Esophagus muscularis mucosa (tissue), 4 donors: Measurements from ENCODE around the gene BTBD7.

Experiments used
- EP300 ChIP-seq: sonication (generic); formaldehyde crosslinking; IDR thresholded peaks from one replicate; pipeline ENCODE4 v1.6.1; 2017; ENCODE audit warnings: antibody characterized with exemption
- POLR2A ChIP-seq: fragments of 450-650 bp; IDR thresholded peaks from one replicate; pipeline ENCODE4 v1.6.1; 2017; ENCODE audit warnings: antibody characterized with exemption, moderate library complexity, mild to moderate bottlenecking, low read depth
- POLR2AphosphoS5 ChIP-seq, 2 donors: sonication (generic); formaldehyde crosslinking; IDR thresholded peaks; one replicate each; pipeline ENCODE4 v1.6.1; 2017; ENCODE audit warnings: antibody characterized with exemption in 2 of 2
- TF ChIP-seq, protein P1 (sequence below), 3 experiments: fragments of 200-600 bp in 2 of 3; fragments of 450-650 bp in 1 of 3; sonication (generic) in 2 of 3; IDR thresholded peaks; one replicate each; pipeline ENCODE4 v1.5.1; 2017 to 2019; ENCODE audit warnings: antibody characterized with exemption in 3 of 3, mild to moderate bottlenecking in 2 of 3, moderate library complexity in 1 of 3

DNA sequence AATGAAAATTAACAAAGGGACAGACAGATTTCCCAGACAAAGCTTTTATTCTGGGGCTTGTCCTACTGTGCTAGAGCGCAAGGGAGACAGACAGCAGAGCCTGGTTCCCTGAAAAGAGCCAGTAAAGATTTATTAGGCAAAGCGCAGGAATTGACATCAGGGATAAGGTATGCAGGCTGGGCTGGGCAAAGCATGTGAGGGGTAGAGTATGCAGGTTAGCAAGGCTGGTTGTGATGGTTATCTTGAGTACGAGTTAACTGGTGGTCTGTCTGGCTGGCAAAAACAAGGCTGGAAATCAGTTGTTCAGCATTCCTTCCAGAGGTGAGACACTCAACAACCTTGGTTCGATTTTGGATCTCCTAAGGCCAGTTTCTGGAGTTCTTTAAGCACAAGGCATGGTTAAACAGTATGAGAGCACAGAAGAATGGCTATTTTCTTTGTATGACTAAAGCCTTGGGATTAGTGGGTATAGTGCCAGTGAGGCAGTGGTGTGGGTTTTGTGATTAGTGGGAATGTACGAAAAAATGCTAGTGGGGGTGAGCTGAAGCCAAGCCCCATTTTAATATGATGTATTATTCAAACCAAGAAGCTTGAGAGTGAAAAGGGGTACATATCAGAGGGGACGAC is 30.9 kb downstream of the BTBD7 start:
- TF ChIP-seq, protein P1, sequence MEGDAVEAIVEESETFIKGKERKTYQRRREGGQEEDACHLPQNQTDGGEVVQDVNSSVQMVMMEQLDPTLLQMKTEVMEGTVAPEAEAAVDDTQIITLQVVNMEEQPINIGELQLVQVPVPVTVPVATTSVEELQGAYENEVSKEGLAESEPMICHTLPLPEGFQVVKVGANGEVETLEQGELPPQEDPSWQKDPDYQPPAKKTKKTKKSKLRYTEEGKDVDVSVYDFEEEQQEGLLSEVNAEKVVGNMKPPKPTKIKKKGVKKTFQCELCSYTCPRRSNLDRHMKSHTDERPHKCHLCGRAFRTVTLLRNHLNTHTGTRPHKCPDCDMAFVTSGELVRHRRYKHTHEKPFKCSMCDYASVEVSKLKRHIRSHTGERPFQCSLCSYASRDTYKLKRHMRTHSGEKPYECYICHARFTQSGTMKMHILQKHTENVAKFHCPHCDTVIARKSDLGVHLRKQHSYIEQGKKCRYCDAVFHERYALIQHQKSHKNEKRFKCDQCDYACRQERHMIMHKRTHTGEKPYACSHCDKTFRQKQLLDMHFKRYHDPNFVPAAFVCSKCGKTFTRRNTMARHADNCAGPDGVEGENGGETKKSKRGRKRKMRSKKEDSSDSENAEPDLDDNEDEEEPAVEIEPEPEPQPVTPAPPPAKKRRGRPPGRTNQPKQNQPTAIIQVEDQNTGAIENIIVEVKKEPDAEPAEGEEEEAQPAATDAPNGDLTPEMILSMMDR (IDR thresholded peaks at IDR 0.05) = no peak
- TF ChIP-seq POLR2A = no peak
- no peak for TF ChIP-seq POLR2AphosphoS5 (IDR thresholded peaks at IDR 0.05)
- no peak for TF ChIP-seq EP300
